HEK293 (cell line): Measurements from ENCODE around the gene CRLF2.
"Not testable (repeated sequence)": the region's sequence is repeated elsewhere in the genome, so short reads cannot be mapped to it uniquely, and the experiment has no call there.

Experiments used
- CTCF ChIA-PET: fragments of 350-600 bp; formaldehyde crosslinking; extraction: SDS; loops from one replicate; lab custom pipeline; 2021; ENCODE audit warnings: antibody characterized with exemption; lab: Yijun Ruan, JAX
- POLR2A ChIA-PET: fragments of 300-600 bp; formaldehyde crosslinking; extraction: SDS; loops from one replicate; lab custom pipeline; 2020; ENCODE audit warnings: antibody characterized with exemption, inconsistent platforms; lab: Yijun Ruan, JAX
- H3K27ac ChIP-seq: fragments of 200-500 bp; sonication (Bioruptor generic); 2 replicates; pipeline ENCODE4 v1.5.1; 2014; ENCODE audit warnings: low read depth, low read length, control low read depth, inconsistent platforms; ENCODE audit errors: extremely low read depth
- H3K36me3 ChIP-seq, 2 experiments: fragments of 200-500 bp in 1 of 2; sonication (Bioruptor generic) in 1 of 2; 1 replicate in 1 of 2; 2 replicates in 1 of 2; pipeline ENCODE4 v1.5.1; 2014 to 2017; ENCODE audit warnings: inconsistent platforms in 2 of 2, low read length in 2 of 2; ENCODE audit not compliant: control insufficient read depth in 2 of 2, insufficient read depth in 1 of 2
- H3K4me1 ChIP-seq: fragments of 200-500 bp; sonication (Bioruptor generic); 2 replicates; pipeline ENCODE4 v1.5.1; 2014; ENCODE audit warnings: mild to moderate bottlenecking, low read length, inconsistent platforms; ENCODE audit not compliant: control insufficient read depth, insufficient read depth
- H3K4me3 ChIP-seq: 2 replicates; pipeline ENCODE4 v1.5.1; 2011; ENCODE audit warnings: low read depth, mild to moderate bottlenecking, control low read depth, low read length, moderate library complexity
- H3K9me3 ChIP-seq: fragments of 200-500 bp; sonication (Bioruptor generic); 2 replicates; pipeline ENCODE4 v1.5.1; 2014; ENCODE audit warnings: low read depth, low read length, inconsistent platforms; ENCODE audit not compliant: control insufficient read depth, insufficient read depth
- AEBP2 ChIP-seq: fragments of 450-650 bp; formaldehyde crosslinking; IDR thresholded peaks from 2 replicates; pipeline ENCODE4 v1.5.1; 2016; ENCODE audit warnings: missing biosample characterization, missing genetic modification characterization, borderline replicate concordance
- BCL11A ChIP-seq: fragments of 450-650 bp; formaldehyde crosslinking; IDR thresholded peaks from 2 replicates; pipeline ENCODE4 v1.5.1; 2016; ENCODE audit warnings: low read depth, missing biosample characterization, missing genetic modification characterization
- ELK4 ChIP-seq: IDR thresholded peaks from 2 replicates; pipeline ENCODE4 v1.6.1; 2011; ENCODE audit warnings: mild to moderate bottlenecking, low read depth, low read length, borderline replicate concordance
- GFI1B ChIP-seq: fragments of 450-650 bp; formaldehyde crosslinking; IDR thresholded peaks from 2 replicates; pipeline ENCODE4 v1.5.1; 2016; ENCODE audit warnings: missing biosample characterization, missing genetic modification characterization
- KLF9 ChIP-seq: fragments of 450-650 bp; formaldehyde crosslinking; IDR thresholded peaks from 2 replicates; pipeline ENCODE4 v1.5.1; 2016; ENCODE audit warnings: missing biosample characterization, missing genetic modification characterization, low read depth
- MEIS1 ChIP-seq: sonication (generic); formaldehyde crosslinking; IDR thresholded peaks from 2 replicates; pipeline ENCODE4 v1.8.1; 2022; ENCODE audit warnings: missing genetic modification reagents, mild to moderate bottlenecking, borderline replicate concordance
- OVOL3 ChIP-seq: fragments of 450-650 bp; formaldehyde crosslinking; IDR thresholded peaks from 2 replicates; pipeline ENCODE4 v1.5.1; 2016; ENCODE audit warnings: missing biosample characterization, missing genetic modification characterization
- REST ChIP-seq: fragments of 450-650 bp; formaldehyde crosslinking; IDR thresholded peaks from 2 replicates; pipeline ENCODE4 v1.5.1; 2016; ENCODE audit warnings: missing biosample characterization, missing genetic modification characterization
- YY1 ChIP-seq: fragments of 450-650 bp; formaldehyde crosslinking; IDR thresholded peaks from 2 replicates; pipeline ENCODE4 v1.5.1; 2018; ENCODE audit warnings: missing biosample characterization, missing genetic modification characterization
- ZNF175 ChIP-seq: fragments of 450-650 bp; formaldehyde crosslinking; IDR thresholded peaks from 2 replicates; pipeline ENCODE4 v1.5.1; 2016; ENCODE audit warnings: missing biosample characterization, missing genetic modification characterization
- ZNF18 ChIP-seq: fragments of 450-650 bp; formaldehyde crosslinking; IDR thresholded peaks from 2 replicates; pipeline ENCODE4 v1.5.1; 2016; ENCODE audit warnings: missing biosample characterization, missing genetic modification characterization
- ZNF223 ChIP-seq: fragments of 450-650 bp; formaldehyde crosslinking; IDR thresholded peaks from 2 replicates; pipeline ENCODE4 v1.5.1; 2016; ENCODE audit warnings: missing biosample characterization, missing genetic modification characterization
- ZNF23 ChIP-seq: fragments of 450-650 bp; formaldehyde crosslinking; IDR thresholded peaks from 2 replicates; pipeline ENCODE4 v1.5.1; 2016; ENCODE audit warnings: missing biosample characterization, missing genetic modification characterization, borderline replicate concordance
- ZNF248 ChIP-seq: fragments of 450-650 bp; formaldehyde crosslinking; IDR thresholded peaks from 2 replicates; pipeline ENCODE4 v1.5.1; 2017; ENCODE audit warnings: missing biosample characterization, missing genetic modification characterization
- ZNF274 ChIP-seq, 2 experiments: fragments of 200-500 bp in 1 of 2; fragments of 450-650 bp in 1 of 2; sonication (Bioruptor generic) in 1 of 2; formaldehyde crosslinking in 1 of 2; IDR thresholded peaks; 2 replicates each; pipeline versions ENCODE4 v1.5.1 to v1.6.1; 2014 to 2016; ENCODE audit warnings: borderline replicate concordance in 1 of 2, inconsistent platforms in 1 of 2, low read length in 1 of 2, missing biosample characterization in 1 of 2, missing genetic modification characterization in 1 of 2
- ZNF416 ChIP-seq: fragments of 450-650 bp; formaldehyde crosslinking; IDR thresholded peaks from 2 replicates; pipeline ENCODE4 v1.5.1; 2016; ENCODE audit warnings: missing biosample characterization, missing genetic modification characterization
- ZNF48 ChIP-seq: fragments of 450-650 bp; formaldehyde crosslinking; IDR thresholded peaks from 2 replicates; pipeline ENCODE4 v1.5.1; 2016; ENCODE audit warnings: missing biosample characterization, missing genetic modification characterization
- ZNF501 ChIP-seq: fragments of 450-650 bp; formaldehyde crosslinking; IDR thresholded peaks from 2 replicates; pipeline ENCODE4 v1.5.1; 2016; ENCODE audit warnings: missing biosample characterization, missing genetic modification characterization
- ZNF560 ChIP-seq: fragments of 450-650 bp; formaldehyde crosslinking; IDR thresholded peaks from 2 replicates; pipeline ENCODE4 v1.5.1; 2017; ENCODE audit warnings: missing biosample characterization, missing genetic modification characterization, borderline replicate concordance
- ZNF610 ChIP-seq: fragments of 450-650 bp; formaldehyde crosslinking; IDR thresholded peaks from 2 replicates; pipeline ENCODE4 v1.5.1; 2016; ENCODE audit warnings: missing biosample characterization, missing genetic modification characterization, borderline replicate concordance
- ZNF837 ChIP-seq: fragments of 450-650 bp; formaldehyde crosslinking; IDR thresholded peaks from 2 replicates; pipeline ENCODE4 v1.5.1; 2016; ENCODE audit warnings: missing biosample characterization, missing genetic modification characterization

CRLF2 gene

GRCh38 chrX:1239681-1240142, 27.3 kb upstream of the CRLF2 start:
- ChIA-PET POLR2A (no interaction called here), CTCF (no interaction called here)
- no peak overlapping the region for H3K27ac ChIP-seq
- no peak overlapping the region for H3K4me3 ChIP-seq
- no peaks in the 10 kb centered on the region for H3K4me1 ChIP-seq
- TF ChIP-seq ZNF610 (no peak), ZNF274 (IDR thresholded peaks at IDR 0.05; ENCODE audit: low read length) (no peak), ZNF274 (tag by site-specific recombination; IDR thresholded peaks at IDR 0.05; ENCODE audit: borderline replicate concordance) (no peak), ZNF23 (tag by site-specific recombination) (no peak), ZNF501 (tag by site-specific recombination) (no peak), ZNF18 (no peak), ZNF248 (tag by site-specific recombination) (no peak), ZNF175 (tag by site-specific recombination) (no peak), ZNF416 (tag by site-specific recombination) (no peak), YY1 (tag by site-specific recombination) (no peak)
- H3K9me3 ChIP-seq = no peaks in the 10 kb centered on the region
- no peaks in the 10 kb centered on the region for H3K36me3 ChIP-seq

GRCh38 chrX:1231850-1232465, 19.5 kb upstream of the CRLF2 start:
- H3K27ac ChIP-seq = no peak overlapping the region
- H3K4me1 ChIP-seq = no peaks in the 10 kb centered on the region
- H3K36me3 ChIP-seq = no peaks in the 10 kb centered on the region
- H3K4me3 ChIP-seq = no peak overlapping the region
- ChIA-PET POLR2A (no interaction called here), CTCF (no interaction called here)
- no peaks in the 10 kb centered on the region for H3K9me3 ChIP-seq
- TF ChIP-seq ZNF560 (no peak), REST (tag by site-specific recombination) (no peak), BCL11A (tag by site-specific recombination) (no peak), GFI1B (tag by site-specific recombination) (no peak), AEBP2 (tag by site-specific recombination) (no peak), OVOL3 (tag by site-specific recombination) (no peak), KLF9 (tag by site-specific recombination) (no peak), ZNF223 (tag by site-specific recombination) (no peak), ZNF48 (no peak), ELK4 (no peak), MEIS1 (no peak), ZNF837 (no peak)

- H3K27ac ChIP-seq, H3K4me3 ChIP-seq, H3K4me1 ChIP-seq, H3K9me3 ChIP-seq, CTCF ChIA-PET, H3K36me3 ChIP-seq, POLR2A ChIA-PET: not testable (repeated sequence)
Observed at GRCh38 chrX:1228101-1228500, 15.7 kb upstream of the CRLF2 start.
